ENCODE results near the gene MTMR2.
A peak's percentile ranks its signal among the peaks of the same experiment; 100 is the strongest.
"Not testable (repeated sequence)": the region's sequence is repeated elsewhere in the genome, so short reads cannot be mapped to it uniquely, and the experiment has no call there.

MTMR2 gene

DNA sequence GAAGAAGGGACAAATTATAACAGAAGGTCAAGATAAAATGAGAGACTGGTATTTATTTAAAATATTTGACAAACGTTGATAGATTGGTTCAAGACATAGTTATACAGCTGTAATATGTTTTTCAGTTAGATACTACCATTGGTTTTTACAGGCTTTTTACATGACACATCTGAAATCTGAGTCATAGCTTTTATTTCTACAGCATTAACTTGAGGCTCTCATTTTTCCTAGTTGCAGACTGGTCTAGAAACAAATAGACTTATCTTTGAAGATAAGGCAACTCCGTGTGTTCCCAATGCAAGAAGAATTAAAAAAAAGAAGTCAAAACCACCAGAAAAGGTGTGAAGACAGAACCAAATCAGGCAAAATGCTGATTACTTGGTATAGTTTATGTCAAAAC, 102.3 kb downstream of the MTMR2 start:
- TF ChIP-seq, protein P1, sequence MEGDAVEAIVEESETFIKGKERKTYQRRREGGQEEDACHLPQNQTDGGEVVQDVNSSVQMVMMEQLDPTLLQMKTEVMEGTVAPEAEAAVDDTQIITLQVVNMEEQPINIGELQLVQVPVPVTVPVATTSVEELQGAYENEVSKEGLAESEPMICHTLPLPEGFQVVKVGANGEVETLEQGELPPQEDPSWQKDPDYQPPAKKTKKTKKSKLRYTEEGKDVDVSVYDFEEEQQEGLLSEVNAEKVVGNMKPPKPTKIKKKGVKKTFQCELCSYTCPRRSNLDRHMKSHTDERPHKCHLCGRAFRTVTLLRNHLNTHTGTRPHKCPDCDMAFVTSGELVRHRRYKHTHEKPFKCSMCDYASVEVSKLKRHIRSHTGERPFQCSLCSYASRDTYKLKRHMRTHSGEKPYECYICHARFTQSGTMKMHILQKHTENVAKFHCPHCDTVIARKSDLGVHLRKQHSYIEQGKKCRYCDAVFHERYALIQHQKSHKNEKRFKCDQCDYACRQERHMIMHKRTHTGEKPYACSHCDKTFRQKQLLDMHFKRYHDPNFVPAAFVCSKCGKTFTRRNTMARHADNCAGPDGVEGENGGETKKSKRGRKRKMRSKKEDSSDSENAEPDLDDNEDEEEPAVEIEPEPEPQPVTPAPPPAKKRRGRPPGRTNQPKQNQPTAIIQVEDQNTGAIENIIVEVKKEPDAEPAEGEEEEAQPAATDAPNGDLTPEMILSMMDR (IDR thresholded peaks at IDR 0.05; ENCODE audit: control insufficient read depth, insufficient read depth, low read depth, low read length, missing control alignments) = no peak
- DNase-seq (ENCODE audit: low read depth) = peak; percentile 37
- H3K4me3 ChIP-seq (ENCODE audit: control insufficient read depth, low read depth, low read length) = no peak overlapping the region

DNA sequence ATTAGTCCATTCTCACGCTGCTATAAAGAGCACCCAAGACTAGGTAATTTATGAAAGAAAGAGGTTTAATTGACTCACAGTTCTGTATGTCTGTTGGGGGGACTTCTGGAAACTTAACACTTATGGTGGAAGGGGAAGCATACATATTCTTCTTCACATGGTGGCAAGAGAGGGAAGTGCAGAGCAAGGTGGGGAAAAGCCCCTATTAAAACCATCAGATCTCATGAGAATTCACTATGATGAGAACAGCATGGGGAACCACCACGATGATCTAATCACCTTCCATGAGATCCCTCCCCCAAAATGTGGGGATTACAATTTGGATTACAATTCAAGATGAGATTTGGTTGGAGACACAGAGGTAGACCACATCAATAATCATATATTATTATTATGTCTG, 107.9 kb downstream of the MTMR2 start:
- no peak for DNase-seq (ENCODE audit: low read depth)
- TF ChIP-seq, protein P1 (IDR thresholded peaks at IDR 0.05; ENCODE audit: control insufficient read depth, insufficient read depth, low read depth, low read length, missing control alignments) = no peak
- no peak overlapping the region for H3K4me3 ChIP-seq (ENCODE audit: control insufficient read depth, low read depth, low read length)

DNA sequence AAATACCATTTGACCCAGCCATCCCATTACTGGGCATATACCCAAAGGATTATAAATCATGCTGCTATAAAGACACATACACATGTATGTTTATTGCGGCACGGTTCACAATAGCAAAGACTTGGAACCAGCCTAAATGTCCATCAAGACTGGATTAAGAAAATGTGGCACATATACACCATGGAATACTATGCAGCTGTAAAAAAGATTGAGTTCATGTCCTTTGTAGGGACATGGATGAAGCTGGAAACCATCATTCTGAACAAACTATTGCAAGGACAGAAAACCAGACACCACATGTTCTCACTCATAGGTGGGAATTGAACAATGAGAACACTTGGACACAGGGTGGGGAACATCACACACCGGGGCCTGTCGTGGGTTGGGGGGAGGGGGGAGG, 112.9 kb downstream of the MTMR2 start:
- DNase-seq (ENCODE audit: low read depth); H3K4me3 ChIP-seq (ENCODE audit: control insufficient read depth, low read depth, low read length): not testable (repeated sequence)

DNA sequence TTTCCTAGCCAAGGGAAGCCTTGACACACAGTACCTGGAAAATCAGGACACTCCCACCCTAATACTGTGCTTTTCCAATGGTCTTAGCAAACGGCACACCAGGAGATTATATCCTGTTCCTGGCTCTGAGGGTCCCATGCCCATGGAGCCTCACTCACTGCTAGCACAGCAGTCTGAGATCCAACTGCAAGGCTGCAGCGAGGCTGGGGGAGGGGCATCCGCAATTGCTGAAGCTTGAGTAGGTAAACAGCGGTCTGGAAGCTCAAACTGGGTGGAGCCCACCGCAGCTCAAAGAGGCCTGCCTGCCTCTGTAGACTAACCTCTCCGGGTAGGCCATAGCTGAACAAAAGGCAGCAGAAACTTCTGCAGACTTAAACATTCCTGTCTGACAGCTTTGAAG, 117.4 kb downstream of the MTMR2 start:
- not testable (repeated sequence) for DNase-seq (ENCODE audit: low read depth); H3K4me3 ChIP-seq (ENCODE audit: control insufficient read depth, low read depth, low read length)

DNA sequence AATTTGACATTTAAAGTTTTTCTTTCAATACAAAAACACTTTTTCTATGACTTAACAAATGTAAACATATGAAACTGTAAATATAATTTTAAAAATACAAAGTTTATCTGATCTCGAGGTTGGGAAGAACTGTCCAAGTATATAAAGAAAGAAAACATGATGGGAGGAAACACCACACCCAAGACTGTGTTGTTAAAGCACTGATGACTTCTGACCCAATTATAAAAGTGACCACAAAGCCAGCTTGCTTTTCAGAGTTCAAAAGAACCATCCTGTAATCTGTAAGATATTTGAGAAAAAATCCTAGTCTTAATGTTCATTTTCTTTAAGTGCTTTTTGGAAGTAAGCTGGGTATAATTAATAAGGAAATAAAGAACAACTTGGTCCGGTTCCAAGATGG, 118.0 kb downstream of the MTMR2 start:
- TF ChIP-seq, protein P1 (IDR thresholded peaks at IDR 0.05; ENCODE audit: control insufficient read depth, insufficient read depth, low read depth, low read length, missing control alignments) = no peak
- no peak for DNase-seq (ENCODE audit: low read depth)
- H3K4me3 ChIP-seq (ENCODE audit: control insufficient read depth, low read depth, low read length) = no peak overlapping the region

DNA sequence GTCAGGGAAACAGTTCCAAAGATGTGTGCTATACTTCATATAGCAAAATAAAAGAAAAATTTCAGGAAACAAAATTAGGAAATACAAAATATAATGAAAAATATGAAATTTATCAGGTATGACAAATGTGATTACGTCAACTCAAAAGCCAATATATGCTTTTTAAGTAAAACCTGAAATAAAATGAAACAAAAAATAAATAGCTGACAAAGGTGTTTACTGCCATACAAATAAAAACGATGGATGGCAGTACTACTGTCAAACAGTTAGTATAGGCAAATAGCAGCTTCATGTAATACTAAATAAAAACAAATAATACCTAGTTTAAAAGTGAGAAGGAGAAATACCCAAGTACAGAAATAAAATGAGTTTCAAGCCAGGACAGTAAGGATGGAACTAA, 119.9 kb downstream of the MTMR2 start:
- H3K4me3 ChIP-seq (ENCODE audit: control insufficient read depth, low read depth, low read length) = no peak overlapping the region
- TF ChIP-seq, protein P1 (IDR thresholded peaks at IDR 0.05; ENCODE audit: control insufficient read depth, insufficient read depth, low read depth, low read length, missing control alignments) = no peak
- no peak for DNase-seq (ENCODE audit: low read depth)

DNA sequence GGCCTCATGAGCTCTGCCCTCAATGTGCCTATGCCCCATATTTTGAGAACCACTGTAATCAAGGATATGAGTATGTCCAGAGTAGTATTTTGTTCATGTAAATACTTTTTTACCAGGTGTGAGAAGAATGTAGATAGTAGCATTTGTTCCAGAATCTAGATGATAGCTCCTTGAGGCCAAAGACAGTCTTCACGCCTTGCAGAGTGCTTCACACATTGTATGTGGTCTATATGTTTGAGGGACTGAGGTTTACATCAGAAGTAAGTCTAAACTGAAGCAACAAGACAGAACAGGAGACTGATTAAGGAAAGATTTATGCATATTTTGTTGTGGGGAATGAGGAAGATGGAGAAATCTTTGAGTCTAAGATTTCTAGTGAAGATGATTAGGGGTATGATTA, 121.1 kb downstream of the MTMR2 start:
- no peak for DNase-seq (ENCODE audit: low read depth)
- TF ChIP-seq, protein P1 (IDR thresholded peaks at IDR 0.05; ENCODE audit: control insufficient read depth, insufficient read depth, low read depth, low read length, missing control alignments) = no peak
- H3K4me3 ChIP-seq (ENCODE audit: control insufficient read depth, low read depth, low read length) = no peak overlapping the region

DNA sequence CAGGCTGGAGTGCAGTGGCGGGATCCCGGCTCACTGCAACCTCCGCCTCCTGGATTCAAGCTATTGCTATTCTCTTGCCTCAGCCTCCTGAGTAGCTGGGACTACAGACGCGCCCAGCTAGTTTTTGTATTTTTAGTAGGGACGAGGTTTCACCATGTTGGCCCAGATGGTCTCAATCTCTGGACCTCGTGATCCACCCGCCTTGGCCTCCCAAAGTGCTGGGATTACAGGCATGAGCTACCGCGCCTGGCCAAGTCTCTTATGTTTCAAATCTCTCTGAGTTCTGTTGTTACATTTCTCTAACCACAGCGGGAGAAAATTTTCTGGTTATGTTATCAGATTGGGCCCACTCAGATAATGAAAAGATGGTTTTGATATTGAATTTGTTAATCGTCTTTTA, 123.5 kb downstream of the MTMR2 start:
- no peak overlapping the region for H3K4me3 ChIP-seq (ENCODE audit: control insufficient read depth, low read depth, low read length)
- TF ChIP-seq, protein P1 (IDR thresholded peaks at IDR 0.05; ENCODE audit: control insufficient read depth, insufficient read depth, low read depth, low read length, missing control alignments) = no peak
- no peak for DNase-seq (ENCODE audit: low read depth)
